ENCODE data around the gene PIGX. TPM values are rescaled to one million over a fixed set of nuclear protein-coding genes. Genes with fewer than 3 reads are reported as not detected.

PIGX gene
- total and polyA plus RNA-seq, 2 donors (not counting 1 experiment from before 2014, with no cell fraction given) = 4.9 to 21.5 TPM

GRCh38 chr3:196677931-196678330 lies 34.2 kb upstream of the PIGX start:
- WGBS (ENCODE audit: insufficient coverage) = no CpG with 5 or more reads among the region's 1 CpG
- POLR2A ChIA-PET = interaction anchor here (0.6 kb wide), 1 partner anchor 32 kb away, joined by 4 read pairs; no protein-coding TSS in a partner anchor
- H3K4me1 Mint-ChIP-seq = peaks cover 17% of the 10 kb centered on the region
- Histone ChIP-seq H3K27ac (ENCODE audit: low read length in 2 of 2) (no peak overlapping the region), H3K4me1 (ENCODE audit: control insufficient read depth in 2 of 2, insufficient read depth in 2 of 2, low read length in 2 of 2) (peaks cover 5 to 15% of the 10 kb centered on the region in 2 donors), H3K4me2 (replicated peaks; ENCODE audit: low read depth, low read length, poor library complexity, severe bottlenecking) (no peak overlapping the region), H3K79me2 (ENCODE audit: control insufficient read depth, insufficient read depth, low read length) (no peaks in the 10 kb centered on the region), H4K20me1 (ENCODE audit: control insufficient read depth, insufficient read depth, low read length, poor library complexity, severe bottlenecking) (no peaks in the 10 kb centered on the region), H3K36me3 (replicated peaks in 1 of 2; ENCODE audit: control extremely low read depth in 1 of 2, control insufficient read depth in 1 of 2, extremely low read depth in 1 of 2, insufficient read depth in 2 of 2, low read length in 1 of 2) (peaks cover 0 to 4% of the 10 kb centered on the region in 2 experiments), H3K9ac (ENCODE audit: low read length) (no peak overlapping the region), H2AFZ (ENCODE audit: insufficient read depth, low read depth, low read length, poor library complexity, severe bottlenecking) (no peak overlapping the region), H3K27me3 (replicated peaks in 1 of 4; ENCODE audit: control extremely low read depth in 1 of 4, control insufficient read depth in 3 of 4, insufficient read depth in 4 of 4, low read length in 3 of 4) (no peaks in the 10 kb centered on the region), H3K9me3 (ENCODE audit: control extremely low read depth in 1 of 3, control insufficient read depth in 2 of 3, insufficient read depth in 1 of 3, low read length in 2 of 3) (peaks cover 0 to 4% (median 0%) of the 10 kb centered on the region in 3 donors), H3K4me3 (ENCODE audit: control extremely low read depth in 1 of 5, extremely low read depth in 1 of 5, insufficient read depth in 1 of 5, low read depth in 2 of 5, low read length in 4 of 5) (no peak overlapping the region)
- H3K4me3 Mint-ChIP-seq = no peak overlapping the region
- H3K27me3 Mint-ChIP-seq = no peaks in the 10 kb centered on the region
- CTCF ChIA-PET = interaction anchor here (0.7 to 2.8 kb wide), 5 partner anchors 16 to 149 kb away, joined by 3 to 12 read pairs (median 4); no protein-coding TSS in a partner anchor
- no peak for ATAC-seq (ENCODE audit: low read depth)
- intact Hi-C loops (cut with micrococcal nuclease) = no loop called here
- no peak for DNase-seq
- TF ChIP-seq CTCF (IDR thresholded peaks at IDR 0.05) = no peak
- no peak for TF ChIP-seq EZH2 (IDR thresholded peaks at IDR 0.05; ENCODE audit: borderline replicate concordance, insufficient read depth, low read depth, low read length, poor library complexity, severe bottlenecking)
- no peak overlapping the region for H3K27ac Mint-ChIP-seq
- peaks cover 3% of the 10 kb centered on the region for H3K9me3 Mint-ChIP-seq (ENCODE audit: insufficient read depth)

Data from B cell (primary cell).